Gastrocnemius medialis (tissue), 4 donors: ENCODE data around the gene HDAC4.

Experiments
- CTCF ChIP-seq, 5 experiments: fragments of 450-650 bp in 3 of 5; fragments of 200-600 bp in 2 of 5; sonication (generic) in 2 of 5; IDR thresholded peaks in 4 of 5; conservative IDR thresholded peaks in 1 of 5; 1 replicate in 4 of 5; 2 replicates in 1 of 5; pipeline ENCODE4 v1.5.1; 2016 to 2019; ENCODE audit warnings: antibody characterized with exemption in 5 of 5, mild to moderate bottlenecking in 3 of 5, moderate library complexity in 3 of 5
- POLR2A ChIP-seq, 2 donors: fragments of 450-650 bp; IDR thresholded peaks; one replicate each; pipeline ENCODE4 v1.6.1; 2017; ENCODE audit warnings: antibody characterized with exemption in 2 of 2, mild to moderate bottlenecking in 2 of 2, moderate library complexity in 2 of 2

GRCh38 chr2:239046822-239047221, 354.0 kb downstream of the HDAC4 start:
- no peak for TF ChIP-seq CTCF (IDR thresholded peaks at IDR 0.05 in 4 of 5, conservative IDR thresholded peaks at IDR 0.05 in 1 of 5)
- TF ChIP-seq POLR2A (IDR thresholded peaks at IDR 0.05), result no peak
